Panc1 (cell line): Measurements from ENCODE around the gene PTTG1. TPM values are rescaled to one million over a fixed set of nuclear protein-coding genes. Genes with fewer than 3 reads are reported as not detected.

ENCODE experiments used
- ATAC-seq: fragments of 200-7000 bp; cut with Tn5 transposase; 2 replicates; pipeline ENCODE4 v1.9.1; 2020; ENCODE audit warnings: mild to moderate bottlenecking, moderate library complexity
- BruUV-seq: library from RNA; stranded (reverse); fragments of 400-500 nt; replicated peaks from 2 replicates; lab custom pipeline; 2021; lab: Mats Ljungman, UMichigan
- CTCF ChIA-PET: fragments of 300-600 bp; sonication (Branson Sonifier 250); formaldehyde crosslinking; loops from one replicate; lab custom pipeline; 2022; ENCODE audit warnings: antibody characterized with exemption; lab: Charles Lee
- POLR2A ChIA-PET: fragments of 300-600 bp; sonication (Branson Sonifier 250); formaldehyde crosslinking; loops from one replicate; lab custom pipeline; 2022; ENCODE audit warnings: antibody characterized with exemption; lab: Charles Lee
- DNase-seq: peaks from one replicate; pipeline ENCODE4 v3.0.0-alpha.2; 2010; ENCODE audit warnings: low read depth, low spot score
- H3K27ac ChIP-seq: 2 replicates; pipeline ENCODE4 v1.5.1; 2011; ENCODE audit warnings: mild to moderate bottlenecking, low read length, inconsistent platforms
- H3K27me3 ChIP-seq: fragments of 200-500 bp; sonication (Bioruptor generic); 2 replicates; pipeline ENCODE4 v1.6.0; 2014; ENCODE audit warnings: low read length, inconsistent platforms; ENCODE audit not compliant: control insufficient read depth, insufficient read depth
- H3K36me3 ChIP-seq: fragments of 200-500 bp; sonication (Bioruptor generic); 2 replicates; pipeline ENCODE4 v1.5.1; 2014; ENCODE audit warnings: inconsistent platforms, mild to moderate bottlenecking, low read length, moderate library complexity; ENCODE audit not compliant: control insufficient read depth, insufficient read depth
- H3K4me1 ChIP-seq: 2 replicates; pipeline ENCODE4 v1.5.1; 2011; ENCODE audit warnings: inconsistent platforms, mild to moderate bottlenecking, low read length, moderate library complexity; ENCODE audit not compliant: control insufficient read depth, insufficient read depth
- H3K4me3 ChIP-seq, 2 experiments: 2 replicates each; pipeline ENCODE4 v1.5.1; 2011 to 2012; ENCODE audit warnings: low read depth in 2 of 2, low read length in 2 of 2, mild to moderate bottlenecking in 2 of 2, inconsistent platforms in 1 of 2, moderate library complexity in 1 of 2
- H3K9me3 ChIP-seq: fragments of 200-500 bp; sonication (Bioruptor generic); 2 replicates; pipeline ENCODE4 v1.5.1; 2014; ENCODE audit warnings: low read depth, mild to moderate bottlenecking, inconsistent platforms, low read length, moderate library complexity; ENCODE audit not compliant: control insufficient read depth, insufficient read depth
- CTCF ChIP-seq: fragments of 450-650 bp; IDR thresholded peaks from 2 replicates; pipeline ENCODE4 v1.5.1; 2017; ENCODE audit warnings: mild to moderate bottlenecking
- POLR2AphosphoS5 ChIP-seq: IDR thresholded peaks from 2 replicates; pipeline ENCODE4 v1.6.1; 2012; ENCODE audit warnings: mild to moderate bottlenecking, low read depth, low read length, moderate library complexity
- REST ChIP-seq, 2 experiments: IDR thresholded peaks; 2 replicates each; pipeline ENCODE4 v1.6.1; 2011 to 2012; ENCODE audit warnings: low read depth in 2 of 2, control low read depth in 1 of 2, low read length in 1 of 2, mild to moderate bottlenecking in 1 of 2, moderate library complexity in 1 of 2; ENCODE audit not compliant: insufficient read depth in 1 of 2
- SIN3A ChIP-seq: IDR thresholded peaks from 2 replicates; pipeline ENCODE4 v1.6.1; 2012; ENCODE audit warnings: low read depth, mild to moderate bottlenecking, low read length, moderate library complexity, borderline replicate concordance; ENCODE audit not compliant: insufficient read depth
- TCF7L2 ChIP-seq: IDR thresholded peaks from 2 replicates; pipeline ENCODE4 v1.6.1; 2011; ENCODE audit warnings: mild to moderate bottlenecking, low read depth, low read length, inconsistent platforms
- in situ Hi-C: cut with HindIII; loops from 2 replicates; pipeline ENCODE4 v1.10.0; 2016; ENCODE audit warnings: low sequenced_read_pairs, low pct_unique_long_range_greater_than_20kb
- intact Hi-C: fragments of 100-400 bp; cut with micrococcal nuclease; formaldehyde crosslinking; loops from one replicate; pipeline ENCODE4 v1.10.0; 2022; ENCODE audit not compliant: unreplicated experiment
- total RNA-seq: library from RNA; stranded (reverse); gene quantifications from one replicate; pipeline ENCODE4 v1.2.1, GENCODE V29; 2021; ENCODE audit not compliant: unreplicated experiment

The PTTG1 gene
- total RNA-seq, 1 experiment from 2014 or later = 171 TPM

GRCh38 chr5:160419458-160420330, 2.0 kb upstream of the PTTG1 start:
- Histone ChIP-seq H3K4me3 (peak overlapping the region; percentile 74 to 96), H3K27ac (peak overlapping the region; percentile 99), H3K9me3 (no peaks in the 10 kb centered on the region), H3K4me1 (peaks cover 39% of the 10 kb centered on the region), H3K27me3 (no peaks in the 10 kb centered on the region), H3K36me3 (peaks cover 30% of the 10 kb centered on the region)
- intact Hi-C loops (no loop called here), in situ Hi-C loops (no loop called here)
- DNase-seq (peak; percentile 17), ATAC-seq (peak; percentile 2; the same call in 1 of the 2 replicates)
- ChIA-PET CTCF (no interaction called here), POLR2A (interaction anchor here (0.6 to 1.0 kb wide), 6 partner anchors 29 to 1051 kb away, joined by 3 to 13 read pairs (median 5); no protein-coding TSS in a partner anchor)
- TF ChIP-seq POLR2AphosphoS5 (no peak), TCF7L2 (no peak), CTCF (no peak), REST (IDR thresholded peaks at IDR 0.05; ENCODE audit: insufficient read depth in 1 of 2, low read depth in 2 of 2, low read length in 1 of 2) (no peak), SIN3A (no peak)
- BruUV-seq = no TSS peak

- ChIA-PET POLR2A (no interaction called here), CTCF (no interaction called here)
- Histone ChIP-seq H3K4me3 (peak overlapping the region; percentile 74 to 96; a peak in 3 of 4 replicates), H3K27ac (peak overlapping the region; percentile 99), H3K36me3 (peaks cover 34% of the 10 kb centered on the region), H3K9me3 (no peaks in the 10 kb centered on the region), H3K27me3 (no peaks in the 10 kb centered on the region), H3K4me1 (peaks cover 42% of the 10 kb centered on the region)
- TF ChIP-seq REST (IDR thresholded peaks at IDR 0.05; ENCODE audit: insufficient read depth in 1 of 2, low read depth in 2 of 2, low read length in 1 of 2) (no peak), CTCF (no peak), TCF7L2 (no peak), POLR2AphosphoS5 (no peak), SIN3A (no peak)
- intact Hi-C loops (no loop called here), in situ Hi-C loops (no loop called here)
- BruUV-seq = no TSS peak
- ATAC-seq = no peak
- DNase-seq = peak; percentile 5
Observed at GRCh38 chr5:160420331-160420610, 1.4 kb upstream of the PTTG1 start.
